ENCODE results near the gene ZMIZ1. TPM values are rescaled to one million over a fixed set of nuclear protein-coding genes. Genes with fewer than 3 reads are reported as not detected.

ZMIZ1 gene
- total RNA-seq, 4 donors from 2014 or later = 22.7 to 37.5 (median 31.7) TPM

DNA sequence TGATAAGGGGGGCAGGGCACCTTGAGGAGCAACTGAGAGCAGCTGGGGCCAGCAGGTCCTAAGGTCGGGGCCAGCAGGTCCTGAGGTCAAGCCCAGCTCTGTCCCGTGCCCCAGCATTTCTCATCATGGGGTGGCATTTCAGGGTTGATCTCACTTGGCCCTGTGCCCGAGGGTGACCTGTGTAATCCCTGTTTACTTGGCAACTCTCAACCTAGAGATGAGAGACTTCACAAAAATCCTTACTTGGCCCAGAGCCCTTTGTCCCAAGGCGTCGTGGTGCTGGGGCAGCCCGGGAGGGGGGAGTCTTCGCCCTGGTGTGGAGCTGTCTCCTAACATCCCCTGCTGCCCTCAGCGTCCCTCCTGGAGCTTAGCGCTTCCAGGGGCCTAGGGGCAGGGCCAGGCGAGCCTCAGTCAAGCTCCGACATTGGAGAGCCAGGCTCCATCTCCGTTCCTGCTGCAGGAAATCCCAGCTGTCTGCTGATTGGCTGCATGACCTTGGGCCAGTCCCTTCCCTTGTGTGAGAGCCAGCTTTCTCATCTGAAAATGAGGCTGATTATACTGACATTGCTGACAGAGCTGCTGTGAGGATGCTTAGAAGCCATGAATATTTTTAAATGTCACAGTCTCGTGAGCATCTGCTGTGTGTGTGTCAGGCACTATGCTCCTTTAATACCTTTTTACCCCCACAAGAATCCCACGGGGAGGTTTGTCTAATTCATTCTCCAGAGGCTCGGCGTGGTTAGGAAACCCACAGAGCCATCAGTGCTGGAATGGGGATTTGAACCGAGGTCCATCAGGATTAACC is 94.3 kb downstream of the ZMIZ1 start:
- ATAC-seq = no peak
- Histone ChIP-seq H3K36me3 (no peaks in the 10 kb centered on the region), H3K9me3 (no peaks in the 10 kb centered on the region), H3K4me1 (peaks cover 62 to 81% of the 10 kb centered on the region in 2 donors), H3K4me3 (no peak overlapping the region), H3K27ac (no peak overlapping the region), H3K27me3 (no peaks in the 10 kb centered on the region)
- no peak for DNase-seq
- intact Hi-C loops (cut with DNase I; ENCODE audit: low total_unique reads) = no loop called here
- TF ChIP-seq, protein P1, sequence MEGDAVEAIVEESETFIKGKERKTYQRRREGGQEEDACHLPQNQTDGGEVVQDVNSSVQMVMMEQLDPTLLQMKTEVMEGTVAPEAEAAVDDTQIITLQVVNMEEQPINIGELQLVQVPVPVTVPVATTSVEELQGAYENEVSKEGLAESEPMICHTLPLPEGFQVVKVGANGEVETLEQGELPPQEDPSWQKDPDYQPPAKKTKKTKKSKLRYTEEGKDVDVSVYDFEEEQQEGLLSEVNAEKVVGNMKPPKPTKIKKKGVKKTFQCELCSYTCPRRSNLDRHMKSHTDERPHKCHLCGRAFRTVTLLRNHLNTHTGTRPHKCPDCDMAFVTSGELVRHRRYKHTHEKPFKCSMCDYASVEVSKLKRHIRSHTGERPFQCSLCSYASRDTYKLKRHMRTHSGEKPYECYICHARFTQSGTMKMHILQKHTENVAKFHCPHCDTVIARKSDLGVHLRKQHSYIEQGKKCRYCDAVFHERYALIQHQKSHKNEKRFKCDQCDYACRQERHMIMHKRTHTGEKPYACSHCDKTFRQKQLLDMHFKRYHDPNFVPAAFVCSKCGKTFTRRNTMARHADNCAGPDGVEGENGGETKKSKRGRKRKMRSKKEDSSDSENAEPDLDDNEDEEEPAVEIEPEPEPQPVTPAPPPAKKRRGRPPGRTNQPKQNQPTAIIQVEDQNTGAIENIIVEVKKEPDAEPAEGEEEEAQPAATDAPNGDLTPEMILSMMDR (IDR thresholded peaks at IDR 0.05 in 4 of 5, conservative IDR thresholded peaks at IDR 0.05 in 1 of 5) = no peak
- TF ChIP-seq POLR2A (IDR thresholded peaks at IDR 0.05) = no peak
- in situ Hi-C loops (cut with MboI; ENCODE audit: low sequenced_read_pairs in 4 of 4) = no loop called here

GRCh38 chr10:79163666-79163975 is 94.9 kb downstream of the ZMIZ1 start:
- Histone ChIP-seq H3K36me3 (no peaks in the 10 kb centered on the region), H3K4me1 (peaks cover 56 to 75% of the 10 kb centered on the region in 2 donors), H3K27ac (no peak overlapping the region), H3K9me3 (no peaks in the 10 kb centered on the region), H3K27me3 (no peaks in the 10 kb centered on the region), H3K4me3 (no peak overlapping the region)
- no peak for DNase-seq
- intact Hi-C loops (cut with DNase I; ENCODE audit: low total_unique reads) (no loop called here), in situ Hi-C loops (cut with MboI; ENCODE audit: low sequenced_read_pairs in 4 of 4) (no loop called here)
- no peak for TF ChIP-seq POLR2A (IDR thresholded peaks at IDR 0.05)
- TF ChIP-seq, protein P1 (IDR thresholded peaks at IDR 0.05 in 4 of 5, conservative IDR thresholded peaks at IDR 0.05 in 1 of 5) = no peak
- no peak for ATAC-seq

DNA sequence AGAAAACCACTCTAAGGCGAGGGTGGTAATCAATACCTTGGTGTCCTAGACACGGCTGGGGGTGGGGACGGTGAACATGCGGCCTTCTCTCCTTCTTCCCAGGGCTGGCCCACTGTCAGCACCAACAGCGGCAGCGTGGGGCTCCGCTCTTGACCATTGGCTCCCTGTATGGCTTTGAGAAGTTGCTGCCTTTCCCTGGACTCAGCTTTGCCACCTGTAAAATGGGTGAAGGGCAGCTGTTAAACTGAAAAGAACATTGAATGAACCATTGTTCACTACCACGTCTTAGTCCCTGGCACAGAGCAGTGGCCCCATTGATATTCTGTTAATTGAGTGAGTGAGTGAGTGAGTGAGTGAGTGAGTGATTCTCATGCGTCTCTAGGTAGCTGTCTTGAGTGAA is 95.3 kb downstream of the ZMIZ1 start:
- intact Hi-C loops (cut with DNase I; ENCODE audit: low total_unique reads) = no loop called here
- Histone ChIP-seq H3K36me3 (no peaks in the 10 kb centered on the region), H3K4me3 (no peak overlapping the region), H3K27ac (no peak overlapping the region), H3K9me3 (no peaks in the 10 kb centered on the region), H3K4me1 (peaks cover 56 to 74% of the 10 kb centered on the region in 2 donors), H3K27me3 (no peaks in the 10 kb centered on the region)
- DNase-seq = no peak
- in situ Hi-C loops (cut with MboI; ENCODE audit: low sequenced_read_pairs in 4 of 4) = no loop called here
- no peak for ATAC-seq
- TF ChIP-seq, protein P1 (IDR thresholded peaks at IDR 0.05 in 4 of 5, conservative IDR thresholded peaks at IDR 0.05 in 1 of 5) = no peak
- TF ChIP-seq POLR2A (IDR thresholded peaks at IDR 0.05) = no peak

GRCh38 chr10:79165070-79165778 is 96.5 kb downstream of the ZMIZ1 start:
- Histone ChIP-seq H3K27me3 (no peaks in the 10 kb centered on the region), H3K4me3 (no peak overlapping the region), H3K4me1 (peaks cover 45 to 63% of the 10 kb centered on the region in 2 donors), H3K36me3 (no peaks in the 10 kb centered on the region), H3K27ac (peak overlapping the region; percentile 12 to 75 (median 56)), H3K9me3 (no peaks in the 10 kb centered on the region)
- no peak for DNase-seq
- intact Hi-C loops (cut with DNase I; ENCODE audit: low total_unique reads) = no loop called here
- TF ChIP-seq POLR2A (IDR thresholded peaks at IDR 0.05) = no peak
- TF ChIP-seq, protein P1 (IDR thresholded peaks at IDR 0.05 in 4 of 5, conservative IDR thresholded peaks at IDR 0.05 in 1 of 5) = no peak
- ATAC-seq = no peak
- in situ Hi-C loops (cut with MboI; ENCODE audit: low sequenced_read_pairs in 4 of 4) = no loop called here

All from gastrocnemius medialis (tissue), 4 donors.